Measurements from ENCODE around the gene NTPCR. TPM values are rescaled to one million over a fixed set of nuclear protein-coding genes. Genes with fewer than 3 reads are reported as not detected.

The NTPCR gene
- total and polyA plus RNA-seq, 9 donors = 17.5 to 46.5 (median 37.6) TPM

DNA sequence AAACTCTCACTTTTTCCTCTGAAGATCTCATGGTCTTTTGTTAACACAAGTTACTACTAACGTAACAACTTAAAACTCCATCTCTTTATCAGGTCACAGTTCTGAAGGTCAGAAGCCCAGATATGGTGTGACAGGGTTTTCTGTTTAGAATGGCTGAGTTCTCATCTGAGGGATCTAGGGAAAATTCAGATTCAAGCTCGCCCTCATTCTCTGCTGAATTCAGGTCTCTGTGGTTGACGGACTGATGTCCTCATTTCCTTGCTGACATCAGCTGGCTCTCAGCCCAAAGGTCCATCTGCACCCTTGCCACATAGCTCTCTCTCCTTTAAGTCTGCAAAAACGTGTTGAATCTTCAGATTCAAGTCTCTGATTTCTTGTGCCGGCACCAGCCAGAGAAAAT, 6.1 kb upstream of the NTPCR start:
- Histone ChIP-seq H3K27me3 (no peaks in the 10 kb centered on the region), H3K4me1 (ENCODE audit: insufficient read depth) (no peaks in the 10 kb centered on the region), H3K4me3 (no peak overlapping the region), H3K36me3 (no peaks in the 10 kb centered on the region), H3K9me3 (no peaks in the 10 kb centered on the region), H3K27ac (no peak overlapping the region)
- intact Hi-C loops (cut with DNase I) = no loop called here
- DNase-seq = no peak
- TF ChIP-seq, protein P1, sequence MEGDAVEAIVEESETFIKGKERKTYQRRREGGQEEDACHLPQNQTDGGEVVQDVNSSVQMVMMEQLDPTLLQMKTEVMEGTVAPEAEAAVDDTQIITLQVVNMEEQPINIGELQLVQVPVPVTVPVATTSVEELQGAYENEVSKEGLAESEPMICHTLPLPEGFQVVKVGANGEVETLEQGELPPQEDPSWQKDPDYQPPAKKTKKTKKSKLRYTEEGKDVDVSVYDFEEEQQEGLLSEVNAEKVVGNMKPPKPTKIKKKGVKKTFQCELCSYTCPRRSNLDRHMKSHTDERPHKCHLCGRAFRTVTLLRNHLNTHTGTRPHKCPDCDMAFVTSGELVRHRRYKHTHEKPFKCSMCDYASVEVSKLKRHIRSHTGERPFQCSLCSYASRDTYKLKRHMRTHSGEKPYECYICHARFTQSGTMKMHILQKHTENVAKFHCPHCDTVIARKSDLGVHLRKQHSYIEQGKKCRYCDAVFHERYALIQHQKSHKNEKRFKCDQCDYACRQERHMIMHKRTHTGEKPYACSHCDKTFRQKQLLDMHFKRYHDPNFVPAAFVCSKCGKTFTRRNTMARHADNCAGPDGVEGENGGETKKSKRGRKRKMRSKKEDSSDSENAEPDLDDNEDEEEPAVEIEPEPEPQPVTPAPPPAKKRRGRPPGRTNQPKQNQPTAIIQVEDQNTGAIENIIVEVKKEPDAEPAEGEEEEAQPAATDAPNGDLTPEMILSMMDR (IDR thresholded peaks at IDR 0.05) = no peak
- TF ChIP-seq EP300 (IDR thresholded peaks at IDR 0.05) = no peak
- no peak for TF ChIP-seq POLR2A (IDR thresholded peaks at IDR 0.05)
- WGBS, 3 donors = 86 to 88% (median 87%) methylated on average over 5 of the region's 5 CpGs

DNA sequence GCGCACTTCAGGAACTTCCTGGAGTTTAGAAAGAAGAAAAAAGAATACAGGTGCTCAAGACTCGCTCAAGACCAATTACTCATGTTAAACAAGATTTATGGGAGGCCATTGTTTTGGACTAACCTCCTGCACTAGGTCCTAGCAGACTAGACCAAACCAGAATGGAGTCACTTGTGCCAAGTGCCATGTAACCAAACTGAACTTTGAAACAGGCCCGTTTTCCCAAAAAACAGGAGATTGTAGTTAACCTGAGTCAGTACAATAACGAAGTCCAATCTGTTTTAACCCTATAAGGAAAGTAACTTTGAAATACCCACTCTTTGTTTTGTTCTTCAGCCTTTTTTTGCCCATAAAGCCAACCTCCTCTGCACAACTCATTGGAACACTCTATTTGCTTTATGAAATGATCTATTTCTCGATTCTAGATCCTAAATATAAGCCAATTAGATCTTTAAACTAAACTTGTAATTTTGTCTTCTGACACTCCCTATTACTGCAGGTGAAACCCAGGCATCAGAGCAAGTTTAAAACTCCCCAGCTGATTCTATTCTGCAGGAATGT, 695 bp upstream of the NTPCR start:
- no peak for DNase-seq
- Histone ChIP-seq H3K4me3 (peak overlapping the region; percentile 98), H3K27me3 (no peaks in the 10 kb centered on the region), H3K36me3 (no peaks in the 10 kb centered on the region), H3K27ac (peak overlapping the region in 1 of 2 donors; percentile 69), H3K9me3 (no peaks in the 10 kb centered on the region), H3K4me1 (ENCODE audit: insufficient read depth) (peaks cover 3% of the 10 kb centered on the region)
- intact Hi-C loops (cut with DNase I) = no loop called here
- TF ChIP-seq EP300 (IDR thresholded peaks at IDR 0.05) (no peak), POLR2A (IDR thresholded peaks at IDR 0.05) (no peak)
- TF ChIP-seq, protein P1 (IDR thresholded peaks at IDR 0.05) = no peak
- WGBS, 3 donors = 75 to 81% (median 76%) methylated on average over 5 of the region's 5 CpGs

- Histone ChIP-seq H3K36me3 (no peaks in the 10 kb centered on the region), H3K9me3 (no peaks in the 10 kb centered on the region), H3K4me3 (peak overlapping the region; percentile 98), H3K27ac (no peak overlapping the region), H3K4me1 (ENCODE audit: insufficient read depth) (peaks cover 3% of the 10 kb centered on the region), H3K27me3 (no peaks in the 10 kb centered on the region)
- 18 to 24% (median 24%) methylated on average over 5 of the region's 5 CpGs for WGBS, 3 donors
- DNase-seq = no peak
- no peak for TF ChIP-seq POLR2A (IDR thresholded peaks at IDR 0.05)
- TF ChIP-seq, protein P1 (IDR thresholded peaks at IDR 0.05) = no peak
- TF ChIP-seq EP300 (IDR thresholded peaks at IDR 0.05) = no peak
- intact Hi-C loops (cut with DNase I) = no loop called here
Observed at GRCh38 chr1:232951180-232951579, 769 bp downstream of the NTPCR start.

- Histone ChIP-seq H3K9me3 (no peaks in the 10 kb centered on the region), H3K4me3 (peak overlapping the region; percentile 98), H3K36me3 (no peaks in the 10 kb centered on the region), H3K27ac (no peak overlapping the region), H3K4me1 (ENCODE audit: insufficient read depth) (peaks cover 3% of the 10 kb centered on the region), H3K27me3 (no peaks in the 10 kb centered on the region)
- no peak for DNase-seq
- TF ChIP-seq EP300 (IDR thresholded peaks at IDR 0.05) (no peak), POLR2A (IDR thresholded peaks at IDR 0.05) (no peak)
- TF ChIP-seq, protein P1 (IDR thresholded peaks at IDR 0.05) = no peak
- WGBS, 3 donors = 58 to 64% (median 63%) methylated on average over 1 of the region's 1 CpG
- intact Hi-C loops (cut with DNase I) = no loop called here
Observed at GRCh38 chr1:232951605-232952004, 1.2 kb downstream of the NTPCR start.
